Immature natural killer cell (primary cell): ENCODE data around the gene ENOX1. TPM values are rescaled to one million over a fixed set of nuclear protein-coding genes. Genes with fewer than 3 reads are reported as not detected.
"Not testable (repeated sequence)": the region's sequence is repeated elsewhere in the genome, so short reads cannot be mapped to it uniquely, and the experiment has no call there.

Experiments used
- DNase-seq, 3 donors: peaks; one replicate each; pipeline ENCODE4 v3.0.0; 2022; ENCODE audit warnings: mixed read lengths in 1 of 3
- H3K27ac Mint-ChIP-seq, 6 donors: one replicate each; pipeline ENCODE4 v1.8.0; 2020; ENCODE audit warnings: mixed read lengths in 6 of 6, mild to moderate bottlenecking in 5 of 6, inconsistent platforms in 4 of 6, moderate library complexity in 3 of 6
- H3K27me3 Mint-ChIP-seq, 3 donors: one replicate each; pipeline ENCODE4 v1.8.0; 2020 to 2021; ENCODE audit warnings: low read depth in 3 of 3, mild to moderate bottlenecking in 3 of 3, mixed read lengths in 3 of 3, moderate library complexity in 3 of 3, inconsistent platforms in 1 of 3
- H3K36me3 Mint-ChIP-seq, 3 donors: one replicate each; pipeline ENCODE4 v1.8.0; 2020; ENCODE audit warnings: mixed read lengths in 3 of 3, inconsistent platforms in 2 of 3, mild to moderate bottlenecking in 2 of 3
- H3K4me1 Mint-ChIP-seq, 2 donors: one replicate each; pipeline ENCODE4 v1.8.0; 2020; ENCODE audit warnings: inconsistent platforms in 2 of 2, mild to moderate bottlenecking in 2 of 2, mixed read lengths in 2 of 2, moderate library complexity in 1 of 2
- H3K4me3 Mint-ChIP-seq, 5 donors: one replicate each; pipeline ENCODE4 v1.8.0; 2020; ENCODE audit warnings: mild to moderate bottlenecking in 5 of 5, mixed read lengths in 5 of 5, inconsistent platforms in 3 of 5, moderate library complexity in 3 of 5
- H3K9me3 Mint-ChIP-seq, 6 donors: one replicate each; pipeline ENCODE4 v1.8.0; 2020; ENCODE audit warnings: mild to moderate bottlenecking in 6 of 6, mixed read lengths in 6 of 6, inconsistent platforms in 4 of 6, moderate library complexity in 3 of 6
- polyA plus RNA-seq, 3 donors: library from polyadenylated mRNA; unstranded; fragments of 300-500 nt; fragmentation: Illumina TruSeq; gene quantifications; one replicate each; pipeline ENCODE4 v1.2.3, GENCODE V29; 2021

ENOX1 gene
- polyA plus RNA-seq, 3 donors from 2014 or later, result not detected

GRCh38 chr13:43441464-43441863, 345.3 kb downstream of the ENOX1 start:
- Mint-ChIP-seq H3K4me3 (no peak overlapping the region), H3K4me1 (no peaks in the 10 kb centered on the region), H3K27me3 (peaks cover 0 to 2% (median 2%) of the 10 kb centered on the region in 3 donors), H3K36me3 (no peaks in the 10 kb centered on the region), H3K27ac (no peak overlapping the region), H3K9me3 (no peaks in the 10 kb centered on the region)
- DNase-seq, result no peak

DNA sequence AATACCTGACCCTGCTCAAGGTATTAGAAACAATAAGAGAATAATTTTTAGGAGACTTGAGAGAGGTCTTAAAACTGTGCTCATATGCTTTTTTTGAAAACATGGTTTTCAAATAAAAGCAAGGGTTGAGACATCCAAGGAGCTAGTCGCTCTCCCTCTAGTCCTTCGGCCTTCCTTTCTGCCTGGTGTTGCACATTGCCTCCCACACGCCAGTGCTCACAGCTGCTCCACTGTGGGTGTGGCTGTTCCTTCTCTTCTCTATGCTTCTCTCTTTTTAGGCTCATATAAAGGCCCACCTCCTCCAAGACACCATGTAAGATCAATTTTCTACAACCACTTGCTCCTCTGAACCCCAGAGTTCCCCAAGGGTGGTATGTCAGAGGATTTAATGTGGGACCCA, 352.6 kb downstream of the ENOX1 start:
- Mint-ChIP-seq H3K4me1 (peaks cover 1 to 6% of the 10 kb centered on the region in 2 donors), H3K4me3 (no peak overlapping the region), H3K27ac (no peak overlapping the region), H3K36me3 (no peaks in the 10 kb centered on the region), H3K27me3 (peaks cover 0 to 3% (median 0%) of the 10 kb centered on the region in 3 donors), H3K9me3 (no peaks in the 10 kb centered on the region)
- DNase-seq, result no peak

- Mint-ChIP-seq H3K9me3 (no peaks in the 10 kb centered on the region), H3K27ac (no peak overlapping the region), H3K27me3 (peaks cover 0 to 5% (median 3%) of the 10 kb centered on the region in 3 donors), H3K4me1 (peaks cover 1 to 6% of the 10 kb centered on the region in 2 donors), H3K36me3 (no peaks in the 10 kb centered on the region), H3K4me3 (no peak overlapping the region)
- no peak for DNase-seq
Observed at GRCh38 chr13:43433691-43434141, 353.1 kb downstream of the ENOX1 start.

GRCh38 chr13:43432958-43433357, 353.8 kb downstream of the ENOX1 start:
- Mint-ChIP-seq H3K27ac (no peak overlapping the region), H3K27me3 (peaks cover 0 to 6% (median 3%) of the 10 kb centered on the region in 3 donors), H3K36me3 (no peaks in the 10 kb centered on the region), H3K4me1 (peaks cover 1 to 6% of the 10 kb centered on the region in 2 donors), H3K4me3 (no peak overlapping the region), H3K9me3 (no peaks in the 10 kb centered on the region)
- DNase-seq, result no peak

- no peak overlapping the region for H3K4me3 Mint-ChIP-seq
Observed at GRCh38 chr13:43431841-43432240, 354.9 kb downstream of the ENOX1 start.

DNA sequence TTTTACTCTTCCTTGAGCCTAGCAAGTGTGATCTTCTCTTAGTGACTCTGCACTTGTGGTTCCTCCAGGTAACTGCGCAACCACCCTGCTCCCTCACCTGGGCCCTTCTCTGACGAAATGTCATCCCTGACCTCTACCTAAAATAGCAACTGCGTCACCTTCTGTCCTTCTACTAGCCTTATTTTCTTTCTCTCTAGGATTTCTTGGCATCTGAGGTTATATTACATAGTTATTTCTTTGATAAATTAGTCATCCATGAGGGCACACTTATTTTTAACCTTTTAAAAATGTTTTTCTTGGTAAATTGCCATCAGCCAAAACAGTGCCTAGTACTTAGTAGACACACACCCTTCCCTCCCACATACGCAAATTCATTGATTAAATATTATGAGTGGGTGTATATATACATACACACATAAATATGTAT, 355.5 kb downstream of the ENOX1 start:
- Mint-ChIP-seq H3K36me3 (no peaks in the 10 kb centered on the region), H3K9me3 (no peaks in the 10 kb centered on the region), H3K4me3 (no peak overlapping the region), H3K27me3 (peaks cover 0 to 6% (median 3%) of the 10 kb centered on the region in 3 donors), H3K27ac (no peak overlapping the region), H3K4me1 (peaks cover 1 to 6% of the 10 kb centered on the region in 2 donors)
- no peak for DNase-seq

More at GRCh38 chr13:43431841-43432240, 354.9 kb downstream of the ENOX1 start:
- Mint-ChIP-seq H3K27ac (no peak overlapping the region), H3K9me3 (no peaks in the 10 kb centered on the region), H3K36me3 (no peaks in the 10 kb centered on the region), H3K4me1 (peaks cover 1 to 6% of the 10 kb centered on the region in 2 donors), H3K27me3 (peaks cover 0 to 6% (median 3%) of the 10 kb centered on the region in 3 donors)
- DNase-seq, result no peak

GRCh38 chr13:43428545-43429296, 358.1 kb downstream of the ENOX1 start:
- no peaks in the 10 kb centered on the region for H3K9me3 Mint-ChIP-seq
- peaks cover 0 to 6% (median 5%) of the 10 kb centered on the region in 3 donors for H3K27me3 Mint-ChIP-seq
- no peak for DNase-seq
- H3K27ac Mint-ChIP-seq, result no peak overlapping the region
- H3K4me3 Mint-ChIP-seq, result no peak overlapping the region
- H3K4me1 Mint-ChIP-seq, result no peaks in the 10 kb centered on the region
- H3K36me3 Mint-ChIP-seq, result no peaks in the 10 kb centered on the region

DNA sequence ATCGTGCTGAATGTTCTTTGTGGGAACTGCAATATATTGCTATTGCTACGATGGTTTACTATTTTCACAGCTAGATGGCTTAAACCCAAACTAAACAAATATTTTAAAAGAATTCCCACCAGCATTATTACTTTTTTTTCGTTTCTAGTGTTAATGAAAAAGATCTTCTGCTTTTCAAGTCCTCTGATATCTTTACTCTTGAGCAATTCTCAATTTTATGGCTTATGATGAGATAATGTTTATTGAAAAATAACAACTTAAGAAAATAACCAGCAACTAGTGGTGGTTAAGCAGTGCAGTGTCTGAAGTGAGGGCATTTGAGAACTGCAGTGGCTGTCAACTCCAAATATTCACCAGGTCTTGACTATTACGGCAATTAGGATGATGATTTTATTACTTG, 360.4 kb downstream of the ENOX1 start:
- no peaks in the 10 kb centered on the region for H3K4me1 Mint-ChIP-seq
- H3K27me3 Mint-ChIP-seq, result peaks cover 0 to 5% (median 3%) of the 10 kb centered on the region in 3 donors
- H3K36me3 Mint-ChIP-seq, result no peaks in the 10 kb centered on the region
- H3K4me3 Mint-ChIP-seq, result no peak overlapping the region
- peaks cover 0 to 2% (median 0%) of the 10 kb centered on the region in 6 donors for H3K9me3 Mint-ChIP-seq
- no peak for DNase-seq
- H3K27ac Mint-ChIP-seq, result no peak overlapping the region

GRCh38 chr13:43425234-43425633, 361.5 kb downstream of the ENOX1 start:
- H3K4me3 Mint-ChIP-seq, result no peak overlapping the region
- no peak overlapping the region for H3K27ac Mint-ChIP-seq
- H3K36me3 Mint-ChIP-seq, result no peaks in the 10 kb centered on the region
- H3K27me3 Mint-ChIP-seq, result peaks cover 0 to 5% (median 5%) of the 10 kb centered on the region in 3 donors
- H3K9me3 Mint-ChIP-seq, result peaks cover 0 to 2% (median 0%) of the 10 kb centered on the region in 6 donors
- no peak for DNase-seq
- no peaks in the 10 kb centered on the region for H3K4me1 Mint-ChIP-seq

- Mint-ChIP-seq H3K36me3 (no peaks in the 10 kb centered on the region), H3K9me3 (peaks cover 0 to 2% (median 0%) of the 10 kb centered on the region in 6 donors), H3K27ac (no peak overlapping the region), H3K27me3 (peaks cover 0 to 5% (median 5%) of the 10 kb centered on the region in 3 donors), H3K4me1 (no peaks in the 10 kb centered on the region), H3K4me3 (no peak overlapping the region)
- no peak for DNase-seq
Observed at GRCh38 chr13:43424412-43424811, 362.4 kb downstream of the ENOX1 start.

GRCh38 chr13:43422116-43422515, 364.7 kb downstream of the ENOX1 start:
- Mint-ChIP-seq H3K27me3 (peaks cover 0 to 2% (median 2%) of the 10 kb centered on the region in 3 donors), H3K27ac (no peak overlapping the region), H3K36me3 (no peaks in the 10 kb centered on the region)

DNA sequence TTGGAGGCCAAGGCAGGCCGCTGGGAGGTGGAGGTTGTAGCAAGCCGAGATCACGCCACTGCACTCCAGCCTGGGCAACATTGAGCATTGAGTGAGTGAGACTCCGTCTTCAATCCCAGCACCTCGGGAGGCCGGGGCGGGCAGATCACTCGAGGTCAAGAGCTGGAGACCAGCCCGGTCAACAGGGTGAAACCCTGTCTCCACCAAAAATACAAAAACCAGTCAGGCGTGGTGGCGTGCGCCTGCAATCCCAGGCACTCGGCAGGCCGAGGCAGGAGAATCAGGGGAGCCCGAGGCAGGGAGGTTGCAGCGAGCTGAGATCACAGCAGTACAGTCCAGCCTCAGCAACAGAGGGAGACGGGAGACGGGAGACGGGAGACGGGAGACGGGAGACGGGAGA, 369.9 kb downstream of the ENOX1 start:
- H3K9me3 Mint-ChIP-seq, H3K4me1 Mint-ChIP-seq, DNase-seq, H3K27ac Mint-ChIP-seq, H3K4me3 Mint-ChIP-seq, H3K36me3 Mint-ChIP-seq, H3K27me3 Mint-ChIP-seq: not testable (repeated sequence)

More at GRCh38 chr13:43422116-43422515, 364.7 kb downstream of the ENOX1 start:
- no peak for DNase-seq
- Mint-ChIP-seq H3K9me3 (peaks cover 0 to 2% (median 0%) of the 10 kb centered on the region in 6 donors), H3K4me3 (no peak overlapping the region), H3K4me1 (no peaks in the 10 kb centered on the region)

- DNase-seq, H3K36me3 Mint-ChIP-seq, H3K4me1 Mint-ChIP-seq, H3K9me3 Mint-ChIP-seq, H3K27ac Mint-ChIP-seq, H3K4me3 Mint-ChIP-seq, H3K27me3 Mint-ChIP-seq: not testable (repeated sequence)
Observed at GRCh38 chr13:43416408-43416807, 370.4 kb downstream of the ENOX1 start.

DNA sequence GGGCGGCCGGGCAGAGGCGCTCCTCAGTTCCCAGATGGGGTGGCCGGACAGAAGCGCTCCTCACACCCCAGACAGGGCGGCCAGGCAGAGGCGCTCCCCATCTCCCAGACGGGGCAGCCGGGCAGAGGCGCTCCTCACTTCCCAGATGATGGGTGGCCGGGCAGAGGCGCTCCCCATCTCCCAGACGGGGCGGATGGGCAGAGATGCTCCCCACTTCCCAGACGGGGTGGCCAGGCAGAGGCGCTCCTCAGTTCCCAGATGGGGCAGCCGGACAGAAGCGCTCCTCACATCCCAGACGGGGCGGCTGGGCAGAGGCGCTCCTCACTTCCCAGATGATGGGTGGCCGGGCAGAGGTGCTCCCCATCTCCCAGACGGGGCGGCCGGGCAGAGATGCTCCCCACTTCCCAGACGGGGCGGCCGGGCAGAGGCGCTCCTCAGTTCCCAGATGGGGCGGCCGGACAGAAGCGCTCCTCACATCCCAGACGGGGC, 370.8 kb downstream of the ENOX1 start:
- not testable (repeated sequence) for H3K36me3 Mint-ChIP-seq, H3K27ac Mint-ChIP-seq, H3K27me3 Mint-ChIP-seq, H3K4me3 Mint-ChIP-seq, DNase-seq, H3K9me3 Mint-ChIP-seq, H3K4me1 Mint-ChIP-seq
